Activated naive CD4-positive, alpha-beta T cell treated with anti-CD3 and anti-CD28 coated beads, Interleukin-2, amount 50 U/mL, for 24 hours (primary cell): Measurements from ENCODE around the gene TMIE.

ENCODE experiments used
- H3K27ac Mint-ChIP-seq: one replicate; pipeline ENCODE4 v1.8.0; 2021; ENCODE audit warnings: mild to moderate bottlenecking, mixed read lengths
- H3K27me3 Mint-ChIP-seq: one replicate; pipeline ENCODE4 v1.8.0; 2021; ENCODE audit warnings: mixed read lengths
- H3K36me3 Mint-ChIP-seq: one replicate; pipeline ENCODE4 v1.8.0; 2021; ENCODE audit warnings: mixed read lengths
- H3K4me1 Mint-ChIP-seq: one replicate; pipeline ENCODE4 v1.8.0; 2021; ENCODE audit warnings: mixed read lengths
- H3K4me3 Mint-ChIP-seq: one replicate; pipeline ENCODE4 v1.8.0; 2021; ENCODE audit warnings: mild to moderate bottlenecking, mixed read lengths
- H3K9me3 Mint-ChIP-seq: one replicate; pipeline ENCODE4 v1.8.0; 2021; ENCODE audit warnings: mixed read lengths

The TMIE gene

DNA sequence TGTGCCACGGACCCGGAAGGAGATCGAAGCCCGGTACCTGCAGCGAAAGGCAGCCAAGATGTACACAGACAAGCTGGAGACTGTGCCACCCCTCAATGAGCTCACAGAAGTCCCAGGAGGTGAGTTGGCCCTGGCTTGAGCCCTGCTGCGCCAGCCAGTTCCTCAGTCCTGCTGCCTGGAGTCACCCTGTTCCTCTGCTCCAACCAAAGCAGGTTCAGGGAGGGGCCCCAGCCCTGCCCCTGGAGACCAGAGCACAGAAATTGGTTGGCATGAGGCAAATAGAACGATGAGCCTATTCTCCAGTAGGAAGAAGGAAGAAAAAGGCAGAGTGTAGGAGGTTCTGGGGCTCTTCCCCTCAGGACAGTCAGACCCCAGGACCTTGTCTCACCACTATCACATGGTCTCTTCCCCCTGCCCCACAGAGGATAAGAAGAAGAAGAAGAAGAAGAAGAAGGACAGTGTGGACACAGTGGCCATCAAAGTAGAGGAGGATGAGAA lies 8.0 kb downstream of the TMIE start:
- Mint-ChIP-seq H3K27me3 (no peaks in the 10 kb centered on the region), H3K9me3 (no peaks in the 10 kb centered on the region)

DNA sequence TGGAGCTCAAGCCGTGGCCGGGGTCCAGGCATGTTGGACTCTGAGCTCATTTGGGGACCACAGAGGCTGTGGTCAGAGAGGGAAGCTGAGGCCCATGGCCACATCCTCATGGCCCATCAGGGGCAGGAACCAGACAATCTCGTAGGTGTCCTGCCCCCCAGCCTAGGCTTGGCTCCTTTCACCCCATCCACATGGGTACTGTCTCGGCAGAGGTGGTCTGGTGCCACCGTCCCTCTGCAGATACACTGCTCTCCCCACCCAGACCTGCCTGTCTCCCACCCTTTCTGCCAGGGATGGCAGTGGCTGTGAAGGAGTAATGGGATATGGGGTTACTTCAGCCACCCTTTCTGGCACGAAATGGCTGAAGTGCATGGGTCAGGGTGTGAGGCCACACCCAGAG lies 8.5 kb downstream of the TMIE start:
- no peaks in the 10 kb centered on the region for H3K9me3 Mint-ChIP-seq
- no peak overlapping the region for H3K27ac Mint-ChIP-seq
- no peaks in the 10 kb centered on the region for H3K4me1 Mint-ChIP-seq
- H3K4me3 Mint-ChIP-seq = no peak overlapping the region
- no peaks in the 10 kb centered on the region for H3K27me3 Mint-ChIP-seq
- no peaks in the 10 kb centered on the region for H3K36me3 Mint-ChIP-seq

More for the DNA sequence above, 8.0 kb downstream of the TMIE start:
- Mint-ChIP-seq H3K4me3 (no peak overlapping the region), H3K36me3 (no peaks in the 10 kb centered on the region), H3K4me1 (no peaks in the 10 kb centered on the region), H3K27ac (no peak overlapping the region)

GRCh38 chr3:46710229-46710628 lies 9.0 kb downstream of the TMIE start:
- Mint-ChIP-seq H3K4me1 (no peaks in the 10 kb centered on the region), H3K36me3 (no peaks in the 10 kb centered on the region), H3K9me3 (no peaks in the 10 kb centered on the region), H3K27me3 (no peaks in the 10 kb centered on the region), H3K27ac (no peak overlapping the region), H3K4me3 (no peak overlapping the region)

- H3K9me3 Mint-ChIP-seq = no peaks in the 10 kb centered on the region
- no peak overlapping the region for H3K27ac Mint-ChIP-seq
- H3K27me3 Mint-ChIP-seq = no peaks in the 10 kb centered on the region
- H3K4me1 Mint-ChIP-seq = no peaks in the 10 kb centered on the region
- no peak overlapping the region for H3K4me3 Mint-ChIP-seq
- no peaks in the 10 kb centered on the region for H3K36me3 Mint-ChIP-seq
Observed at GRCh38 chr3:46710671-46711295, 9.6 kb downstream of the TMIE start.

DNA sequence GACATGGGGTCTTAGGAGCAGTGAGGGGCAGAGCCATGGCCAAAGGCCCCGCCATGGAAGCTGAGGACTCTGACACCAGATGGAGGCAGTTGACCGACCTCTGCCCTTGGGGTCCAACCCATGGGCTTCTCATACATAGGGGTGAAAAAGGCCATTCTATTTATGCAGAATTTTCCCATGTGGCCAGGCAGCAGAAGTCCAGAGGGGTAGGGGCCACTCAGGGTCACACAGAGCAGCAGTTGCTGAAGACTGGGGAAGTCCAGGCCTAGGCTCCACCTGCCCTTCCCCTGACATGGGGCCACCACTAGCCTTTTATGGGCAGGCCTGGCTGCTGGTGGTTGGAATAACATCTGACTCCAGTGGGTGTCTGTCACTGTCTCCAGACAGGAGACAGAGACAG lies 10.1 kb downstream of the TMIE start:
- Mint-ChIP-seq H3K4me1 (no peaks in the 10 kb centered on the region), H3K9me3 (no peaks in the 10 kb centered on the region), H3K27me3 (no peaks in the 10 kb centered on the region), H3K4me3 (no peak overlapping the region), H3K36me3 (no peaks in the 10 kb centered on the region), H3K27ac (no peak overlapping the region)

DNA sequence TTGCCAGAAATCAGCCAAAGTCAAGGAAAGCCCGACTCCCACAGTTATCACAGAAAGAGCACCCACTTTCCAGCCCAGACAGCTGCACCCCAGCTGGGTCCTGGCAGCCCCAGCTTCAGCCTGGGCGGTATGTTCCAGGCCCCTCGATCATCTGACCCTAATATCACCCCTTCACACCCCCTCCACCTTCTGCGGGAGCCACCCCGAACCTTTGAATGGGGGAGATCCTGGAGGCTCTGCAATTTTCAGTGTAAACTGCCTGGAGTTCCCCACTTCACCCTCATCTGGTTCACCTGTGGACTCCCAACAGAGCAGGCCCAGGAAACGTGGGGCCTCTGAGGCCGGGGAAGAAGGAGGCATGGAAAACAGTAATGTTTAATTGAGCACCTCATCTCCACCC lies 10.6 kb downstream of the TMIE start:
- Mint-ChIP-seq H3K27ac (no peak overlapping the region), H3K27me3 (no peaks in the 10 kb centered on the region), H3K9me3 (no peaks in the 10 kb centered on the region), H3K36me3 (no peaks in the 10 kb centered on the region), H3K4me3 (no peak overlapping the region), H3K4me1 (no peaks in the 10 kb centered on the region)

DNA sequence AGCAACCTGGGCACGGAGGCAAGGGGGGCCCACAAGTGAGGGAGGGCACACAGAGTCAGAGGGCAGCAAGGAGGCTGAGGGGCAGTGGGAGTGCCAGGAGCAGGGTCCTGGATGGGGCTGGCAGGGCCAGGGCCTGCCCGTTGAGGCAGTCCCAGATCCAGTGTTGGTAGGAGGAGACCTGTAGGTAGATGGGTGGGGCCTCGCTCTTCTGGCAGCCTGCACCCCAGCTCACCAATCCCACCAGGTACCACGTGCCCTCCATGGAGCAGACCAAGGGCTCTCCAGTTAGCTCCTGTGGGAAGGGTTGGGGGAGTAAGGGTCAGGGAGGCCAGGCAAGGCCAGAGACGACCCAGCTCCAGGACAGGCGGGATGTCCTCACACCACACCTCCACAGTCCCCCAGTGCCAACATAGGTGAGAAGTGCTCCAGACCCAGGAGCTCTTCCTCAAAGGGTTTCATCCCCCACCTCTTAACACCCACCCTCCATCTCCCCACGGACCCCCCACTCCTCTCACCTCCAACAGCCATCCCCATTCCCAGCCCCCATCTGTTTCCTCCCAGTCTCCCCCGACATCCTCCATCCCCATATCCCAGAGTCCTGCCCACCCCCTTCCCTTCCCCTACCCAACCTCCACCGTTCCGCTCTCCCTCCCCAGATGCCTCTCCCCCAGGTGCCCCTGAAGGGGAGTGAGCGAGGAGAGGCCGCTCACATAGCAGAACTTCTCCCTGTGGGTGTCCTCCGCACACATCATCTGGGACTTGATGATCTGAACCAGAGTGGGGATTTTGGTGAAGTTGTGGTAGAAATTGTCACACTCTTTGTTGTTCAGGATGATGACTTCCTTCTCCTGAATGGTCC lies 11.2 kb downstream of the TMIE start:
- no peaks in the 10 kb centered on the region for H3K36me3 Mint-ChIP-seq
- no peaks in the 10 kb centered on the region for H3K27me3 Mint-ChIP-seq
- H3K4me3 Mint-ChIP-seq = no peak overlapping the region
- no peak overlapping the region for H3K27ac Mint-ChIP-seq
- no peaks in the 10 kb centered on the region for H3K9me3 Mint-ChIP-seq
- H3K4me1 Mint-ChIP-seq = no peaks in the 10 kb centered on the region

- Mint-ChIP-seq H3K4me1 (no peaks in the 10 kb centered on the region), H3K9me3 (no peaks in the 10 kb centered on the region), H3K36me3 (no peaks in the 10 kb centered on the region), H3K27me3 (peaks cover under 1% of the 10 kb centered on the region), H3K4me3 (no peak overlapping the region), H3K27ac (no peak overlapping the region)
Observed at GRCh38 chr3:46713050-46713897, 12.1 kb downstream of the TMIE start.

DNA sequence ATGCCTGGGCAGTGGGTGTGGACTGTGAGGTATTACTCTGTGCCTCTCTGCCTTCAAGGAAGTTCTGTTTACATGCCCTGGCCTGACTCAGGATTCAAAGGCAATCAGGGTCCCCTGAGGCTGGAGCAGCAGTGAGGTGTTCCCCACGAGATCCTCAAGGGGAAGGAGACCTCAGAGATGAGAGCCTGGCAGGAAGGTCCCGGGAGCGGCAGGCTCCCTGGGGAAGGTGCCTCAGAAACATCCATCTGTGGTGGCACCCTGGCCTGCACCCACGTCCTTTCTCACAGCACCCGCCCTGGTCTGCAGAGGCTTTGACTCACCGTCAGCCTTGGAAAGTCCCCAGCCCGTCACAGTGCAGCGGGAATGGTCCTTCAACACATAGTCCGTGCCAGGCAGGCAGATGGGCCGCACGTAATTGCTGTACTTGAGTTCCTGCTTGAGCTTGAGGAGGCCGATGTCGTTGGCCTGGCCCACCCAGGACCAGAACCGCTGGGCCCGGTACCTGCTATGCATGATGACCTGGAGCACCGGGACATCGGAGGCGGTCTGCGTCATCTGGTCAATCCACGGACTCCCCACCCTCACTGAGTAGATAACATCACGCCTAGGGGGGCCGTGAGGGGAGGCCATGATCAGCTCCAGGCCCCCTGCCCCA lies 12.8 kb downstream of the TMIE start:
- Mint-ChIP-seq H3K4me1 (no peaks in the 10 kb centered on the region), H3K27me3 (peaks cover 3% of the 10 kb centered on the region), H3K9me3 (no peaks in the 10 kb centered on the region), H3K4me3 (no peak overlapping the region), H3K36me3 (no peaks in the 10 kb centered on the region), H3K27ac (no peak overlapping the region)

DNA sequence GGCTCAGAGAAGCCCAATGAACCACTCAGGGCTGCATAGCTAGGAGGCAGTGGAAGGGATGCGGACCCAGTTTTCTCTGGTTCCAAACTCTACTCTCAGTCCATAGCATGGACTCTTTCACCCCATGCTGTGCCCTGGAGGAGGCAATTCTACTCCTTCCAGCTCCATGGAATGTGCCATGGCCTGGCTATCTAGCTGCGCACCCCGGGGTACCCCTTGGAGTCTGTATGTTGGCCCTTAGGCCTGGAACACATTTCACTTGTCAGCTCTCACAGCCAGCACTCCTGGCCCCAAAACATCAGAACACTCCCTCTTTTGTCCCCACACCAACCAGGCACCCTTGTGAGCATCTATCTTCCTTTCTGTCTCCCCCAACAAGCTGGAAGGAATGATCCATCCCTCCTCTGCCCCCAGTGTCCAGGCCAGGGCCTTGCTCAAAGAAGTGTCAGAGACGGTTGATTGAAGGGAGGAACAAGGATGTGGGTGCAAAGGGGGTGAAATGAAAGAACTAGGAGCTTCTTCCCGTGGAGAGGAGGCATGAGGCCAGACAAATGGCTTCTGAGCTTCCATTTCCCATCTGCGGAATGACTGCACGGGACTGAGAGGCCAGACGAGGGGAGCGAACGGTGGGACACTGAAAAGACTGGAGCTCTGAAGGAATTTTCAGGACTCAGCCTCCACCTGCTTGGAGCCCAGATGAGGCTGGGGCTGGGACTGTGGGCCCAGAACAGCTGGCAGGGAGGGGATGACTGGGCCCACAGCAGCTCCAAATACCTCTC lies 13.7 kb downstream of the TMIE start:
- H3K4me1 Mint-ChIP-seq = no peaks in the 10 kb centered on the region

DNA sequence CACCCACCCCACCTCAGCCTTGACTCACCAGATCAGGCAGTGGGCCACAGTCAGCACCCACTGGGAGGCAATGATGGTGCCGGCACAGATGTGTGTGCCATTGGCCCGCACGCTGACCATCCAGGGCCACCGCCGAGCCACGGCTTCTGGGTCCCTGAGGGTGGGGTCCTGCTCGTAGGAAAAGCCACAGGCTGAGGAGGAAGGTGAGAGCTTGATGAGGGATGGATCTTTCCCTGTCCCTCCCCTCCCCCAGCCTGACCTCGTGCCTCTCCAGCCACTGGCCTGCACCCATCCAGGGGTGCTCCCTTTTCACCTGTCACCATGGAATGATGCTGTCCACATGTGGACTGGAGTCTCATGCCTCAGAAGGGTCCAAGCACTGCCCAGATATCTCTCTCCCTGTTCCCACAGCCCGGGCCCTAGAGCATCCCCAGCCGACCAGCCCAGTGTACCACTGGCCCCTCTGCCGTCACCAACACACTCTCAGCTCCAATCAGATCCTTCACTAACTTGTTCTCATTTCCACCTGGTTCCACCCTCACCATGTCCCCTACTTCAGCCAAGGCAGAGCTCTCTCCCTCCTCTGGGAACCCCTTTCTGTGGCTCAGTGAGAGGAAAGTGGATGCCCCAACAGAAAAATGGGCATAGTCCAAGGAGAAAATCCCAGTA lies 14.4 kb downstream of the TMIE start:
- Mint-ChIP-seq H3K9me3 (no peaks in the 10 kb centered on the region), H3K4me1 (no peaks in the 10 kb centered on the region), H3K27ac (no peak overlapping the region), H3K4me3 (no peak overlapping the region), H3K36me3 (no peaks in the 10 kb centered on the region), H3K27me3 (peaks cover 3% of the 10 kb centered on the region)

More for the DNA sequence above, 13.7 kb downstream of the TMIE start:
- no peaks in the 10 kb centered on the region for H3K36me3 Mint-ChIP-seq
- H3K9me3 Mint-ChIP-seq = no peaks in the 10 kb centered on the region
- peaks cover 3% of the 10 kb centered on the region for H3K27me3 Mint-ChIP-seq
- no peak overlapping the region for H3K27ac Mint-ChIP-seq
- no peak overlapping the region for H3K4me3 Mint-ChIP-seq

DNA sequence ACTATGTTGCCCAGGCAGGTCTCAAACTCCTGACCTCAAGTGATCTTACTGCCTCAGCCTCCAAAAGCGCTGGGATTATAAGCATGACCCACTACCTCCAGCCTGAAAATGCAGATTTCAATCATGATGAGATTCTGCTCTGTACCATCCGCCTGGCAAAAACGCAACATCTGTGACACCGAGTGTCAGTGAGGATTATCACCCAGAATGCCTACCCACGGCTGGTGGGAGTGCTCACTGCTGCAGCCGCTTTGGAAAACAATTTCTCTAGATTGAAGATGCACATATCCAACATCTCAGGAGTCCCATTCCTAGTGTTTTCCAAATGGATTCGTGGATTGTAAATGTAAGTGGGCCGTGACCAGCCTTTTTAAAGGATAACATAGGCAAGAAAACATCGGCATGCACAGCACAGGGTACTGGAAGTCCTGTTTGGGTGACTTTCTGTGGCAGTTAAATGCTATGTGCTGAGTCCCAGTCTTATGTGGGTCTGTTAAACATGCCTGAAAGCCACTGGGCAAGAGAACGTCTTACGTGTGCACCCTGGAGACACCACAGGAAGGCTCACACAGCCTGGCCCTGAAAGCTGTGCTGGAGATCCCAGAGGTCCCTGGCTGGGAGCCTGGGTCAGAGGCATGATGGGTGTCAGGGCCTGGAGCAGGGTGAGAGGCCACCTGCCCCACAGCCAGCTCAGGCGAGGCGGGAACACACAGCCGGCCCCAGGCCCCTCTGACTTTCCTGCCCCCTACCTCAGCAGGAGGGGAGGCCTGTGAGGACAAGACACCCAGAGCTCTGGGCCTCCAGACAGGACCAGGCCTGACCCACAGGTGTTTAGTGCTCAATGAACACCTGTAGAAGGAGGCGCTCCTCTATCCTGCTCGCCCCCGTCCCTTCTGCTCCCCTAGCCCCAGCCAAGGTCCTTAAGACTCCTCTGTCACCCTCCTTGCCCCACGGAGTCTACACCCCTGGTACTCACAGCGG lies 15.6 kb downstream of the TMIE start:
- no peaks in the 10 kb centered on the region for H3K36me3 Mint-ChIP-seq
- H3K27me3 Mint-ChIP-seq = peaks cover 7% of the 10 kb centered on the region
- no peak overlapping the region for H3K27ac Mint-ChIP-seq
- no peak overlapping the region for H3K4me3 Mint-ChIP-seq
- H3K4me1 Mint-ChIP-seq = no peaks in the 10 kb centered on the region
- no peaks in the 10 kb centered on the region for H3K9me3 Mint-ChIP-seq

GRCh38 chr3:46717447-46718231 lies 16.4 kb downstream of the TMIE start, which contains the start of gene PRSS50:
Gene PRSS50 (minus strand): TSS chr3:46717869. CDS start chr3:46717824, 45 bp downstream.
- Mint-ChIP-seq H3K9me3 (no peaks in the 10 kb centered on the region), H3K27ac (no peak within 1 kb of the TSS), H3K4me3 (no peak within 1 kb of the TSS)

More at GRCh38 chr3:46717447-46718231, 16.4 kb downstream of the TMIE start, which contains the start of gene PRSS50:
- Mint-ChIP-seq H3K27me3 (peaks cover 7% of the 10 kb centered on the region), H3K4me1 (no peaks in the 10 kb centered on the region), H3K36me3 (no peaks in the 10 kb centered on the region)
